Osteoblast (primary cell): ENCODE data around the gene ENO3. TPM values are rescaled to one million over a fixed set of nuclear protein-coding genes. Genes with fewer than 3 reads are reported as not detected.

Source experiments
- DNase-seq: peaks from one replicate; pipeline ENCODE4 v3.0.0; 2011; ENCODE audit warnings: low spot score, mixed read lengths; ENCODE audit not compliant: insufficient read length; ENCODE audit errors: missing footprints
- H2AFZ ChIP-seq: 2 replicates; pipeline ENCODE4 v1.6.0; 2011; ENCODE audit warnings: mild to moderate bottlenecking, low read length
- H3K27ac ChIP-seq: 2 replicates; pipeline ENCODE4 v1.5.1; 2011; ENCODE audit warnings: mild to moderate bottlenecking, low read depth, low read length, moderate library complexity
- H3K27me3 ChIP-seq: 2 replicates; pipeline ENCODE4 v1.6.0; 2012; ENCODE audit warnings: mild to moderate bottlenecking, control low read depth, inconsistent platforms, low read length, moderate library complexity; ENCODE audit not compliant: insufficient read depth
- H3K36me3 ChIP-seq: 2 replicates; pipeline ENCODE4 v1.5.1; 2011; ENCODE audit warnings: mild to moderate bottlenecking, low read length, control low read depth, moderate library complexity; ENCODE audit not compliant: insufficient read depth
- H3K4me1 ChIP-seq: 2 replicates; pipeline ENCODE4 v1.5.1; 2011; ENCODE audit warnings: mild to moderate bottlenecking, low read length, control low read depth, moderate library complexity; ENCODE audit not compliant: insufficient read depth
- H3K4me2 ChIP-seq: 2 replicates; pipeline ENCODE4 v1.6.0; 2011; ENCODE audit warnings: mild to moderate bottlenecking, low read length; ENCODE audit not compliant: insufficient read depth
- H3K4me3 ChIP-seq: fragments of 200-600 bp; sonication (generic); 3 replicates; pipeline ENCODE4 v1.5.1; 2012; ENCODE audit warnings: mild to moderate bottlenecking, low read length, inconsistent platforms; ENCODE audit not compliant: insufficient read depth
- H3K79me2 ChIP-seq: 2 replicates; pipeline ENCODE4 v1.6.0; 2012; ENCODE audit warnings: mild to moderate bottlenecking, low read length, control low read depth, inconsistent platforms; ENCODE audit not compliant: insufficient read depth
- H3K9me3 ChIP-seq: 2 replicates; pipeline ENCODE4 v1.5.1; 2011; ENCODE audit warnings: low read depth, low read length, control low read depth
- H4K20me1 ChIP-seq: 2 replicates; pipeline ENCODE4 v1.6.0; 2012; ENCODE audit warnings: mild to moderate bottlenecking, low read length, control low read depth; ENCODE audit not compliant: insufficient read depth
- total RNA-seq: library from RNA; depleted of rRNA; stranded (reverse); fragments of >200 nt; gene quantifications from 2 replicates; pipeline ENCODE4 v1.2.3, GENCODE V29; 2012
- TF ChIP-seq, protein P1 (sequence below): IDR thresholded peaks from 2 replicates; pipeline ENCODE4 v1.5.1; 2011; ENCODE audit warnings: mild to moderate bottlenecking, low read depth, low read length, moderate library complexity; ENCODE audit errors: extremely low read depth

ENO3 gene
- total RNA-seq, 1 donor: 2.9 TPM

DNA sequence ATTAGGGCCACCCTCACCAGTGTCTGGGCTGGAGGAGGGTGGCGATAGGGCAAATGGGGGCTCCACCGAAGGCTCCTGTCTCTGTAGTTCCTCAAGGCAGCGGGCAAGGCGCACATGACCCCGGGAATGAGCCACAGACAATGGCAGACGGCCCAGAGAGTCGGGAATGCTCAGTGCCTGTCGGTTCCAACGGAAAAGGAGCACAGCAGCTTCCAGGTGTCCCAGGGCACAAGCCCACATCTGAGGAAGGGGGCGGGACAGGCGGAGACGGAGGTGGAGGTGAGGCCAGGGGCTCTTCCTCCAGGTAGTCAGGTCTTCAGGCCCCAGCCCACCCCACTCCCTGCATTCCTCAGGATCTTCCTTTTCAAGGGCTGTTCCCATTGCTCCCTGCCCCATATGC, 21.8 kb downstream of the ENO3 start:
- Histone ChIP-seq H3K79me2 (peaks cover 11% of the 10 kb centered on the region), H3K27me3 (no peaks in the 10 kb centered on the region), H3K4me3 (no peak overlapping the region), H3K36me3 (peaks cover 60% of the 10 kb centered on the region), H3K27ac (no peak overlapping the region), H4K20me1 (no peaks in the 10 kb centered on the region), H3K4me1 (peaks cover 25% of the 10 kb centered on the region), H3K9me3 (no peaks in the 10 kb centered on the region), H3K4me2 (no peak overlapping the region), H2AFZ (no peak overlapping the region)
- TF ChIP-seq, protein P1, sequence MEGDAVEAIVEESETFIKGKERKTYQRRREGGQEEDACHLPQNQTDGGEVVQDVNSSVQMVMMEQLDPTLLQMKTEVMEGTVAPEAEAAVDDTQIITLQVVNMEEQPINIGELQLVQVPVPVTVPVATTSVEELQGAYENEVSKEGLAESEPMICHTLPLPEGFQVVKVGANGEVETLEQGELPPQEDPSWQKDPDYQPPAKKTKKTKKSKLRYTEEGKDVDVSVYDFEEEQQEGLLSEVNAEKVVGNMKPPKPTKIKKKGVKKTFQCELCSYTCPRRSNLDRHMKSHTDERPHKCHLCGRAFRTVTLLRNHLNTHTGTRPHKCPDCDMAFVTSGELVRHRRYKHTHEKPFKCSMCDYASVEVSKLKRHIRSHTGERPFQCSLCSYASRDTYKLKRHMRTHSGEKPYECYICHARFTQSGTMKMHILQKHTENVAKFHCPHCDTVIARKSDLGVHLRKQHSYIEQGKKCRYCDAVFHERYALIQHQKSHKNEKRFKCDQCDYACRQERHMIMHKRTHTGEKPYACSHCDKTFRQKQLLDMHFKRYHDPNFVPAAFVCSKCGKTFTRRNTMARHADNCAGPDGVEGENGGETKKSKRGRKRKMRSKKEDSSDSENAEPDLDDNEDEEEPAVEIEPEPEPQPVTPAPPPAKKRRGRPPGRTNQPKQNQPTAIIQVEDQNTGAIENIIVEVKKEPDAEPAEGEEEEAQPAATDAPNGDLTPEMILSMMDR: no peak
- no peak for DNase-seq

DNA sequence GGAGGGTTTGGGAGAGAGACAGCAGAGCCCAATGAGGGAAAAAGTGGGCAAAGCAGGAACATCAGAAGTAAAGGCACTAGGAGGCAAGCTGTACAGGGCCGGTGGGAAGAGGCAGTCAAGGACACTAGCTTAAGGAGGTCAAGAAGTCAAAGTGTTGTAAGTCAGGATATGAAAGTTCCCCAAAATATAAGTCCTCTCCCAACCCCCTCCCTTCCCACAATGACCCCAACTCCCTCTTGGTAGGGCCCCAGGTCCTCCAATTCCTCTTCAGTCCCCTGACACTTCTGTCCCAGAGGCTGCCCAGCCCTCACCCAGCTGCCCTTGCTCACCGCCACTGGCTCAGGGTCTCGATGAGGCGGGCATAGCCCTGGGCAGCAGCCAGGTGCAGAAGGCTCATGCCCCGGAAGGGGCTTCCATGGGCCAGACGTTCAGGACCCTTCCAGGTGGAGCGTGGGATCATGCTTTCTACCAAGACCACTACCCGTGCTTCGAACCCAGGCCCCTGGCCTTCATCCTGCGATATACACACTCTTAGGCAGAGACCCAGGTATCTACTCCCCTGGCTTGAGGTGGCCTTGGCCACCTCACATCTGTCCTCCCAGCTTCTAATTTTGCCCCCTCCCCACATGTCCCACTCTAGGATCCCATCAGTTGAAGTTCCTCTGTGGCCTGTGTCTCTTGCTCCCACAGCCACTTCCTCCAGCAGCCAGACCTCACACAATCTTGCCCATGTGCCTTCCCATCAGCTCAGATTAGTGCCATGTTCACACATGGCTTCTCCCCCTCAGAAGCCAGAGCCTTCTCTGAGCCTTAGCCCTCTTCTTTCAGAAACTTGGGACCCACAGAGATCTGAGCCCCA, 22.6 kb downstream of the ENO3 start:
- Histone ChIP-seq H3K27ac (no peak overlapping the region), H3K27me3 (no peaks in the 10 kb centered on the region), H3K36me3 (peaks cover 67% of the 10 kb centered on the region), H3K9me3 (no peaks in the 10 kb centered on the region), H4K20me1 (no peaks in the 10 kb centered on the region), H2AFZ (no peak overlapping the region), H3K4me2 (no peak overlapping the region), H3K4me3 (no peak overlapping the region), H3K4me1 (peaks cover 19% of the 10 kb centered on the region), H3K79me2 (peaks cover 9% of the 10 kb centered on the region)
- DNase-seq: no peak
- TF ChIP-seq, protein P1: no peak

DNA sequence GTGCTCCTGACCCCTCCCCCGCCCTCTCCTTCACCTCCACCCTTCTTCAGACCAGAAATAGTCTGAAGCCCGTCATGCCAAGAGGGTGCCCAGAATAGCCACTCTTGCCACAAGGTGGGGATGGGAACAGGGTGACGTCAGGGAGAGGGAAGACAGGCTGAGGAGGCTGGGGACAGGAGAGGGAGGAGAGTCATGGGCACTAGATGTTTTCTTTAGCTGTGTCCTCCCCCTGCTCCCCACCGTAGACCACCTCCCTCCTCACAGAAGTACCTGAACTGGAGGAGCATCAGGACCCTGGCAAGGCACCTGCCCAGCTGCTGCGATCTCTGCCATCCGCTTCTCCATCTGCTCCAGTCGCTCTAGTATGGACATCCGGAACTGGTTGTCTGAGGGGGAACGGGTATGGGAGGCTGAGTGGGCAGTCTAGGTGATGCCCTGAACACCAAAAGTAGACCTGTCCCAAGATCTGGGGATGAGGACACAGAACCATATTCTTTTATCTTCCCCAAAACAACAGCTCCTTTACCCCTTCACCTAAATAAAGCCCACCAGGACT, 23.3 kb downstream of the ENO3 start:
- Histone ChIP-seq H3K79me2 (peaks cover 6% of the 10 kb centered on the region), H3K27ac (no peak overlapping the region), H3K36me3 (peaks cover 73% of the 10 kb centered on the region), H3K9me3 (no peaks in the 10 kb centered on the region), H4K20me1 (no peaks in the 10 kb centered on the region), H3K4me3 (no peak overlapping the region), H3K4me2 (no peak overlapping the region), H2AFZ (no peak overlapping the region), H3K4me1 (peaks cover 12% of the 10 kb centered on the region), H3K27me3 (no peaks in the 10 kb centered on the region)
- DNase-seq: no peak
- TF ChIP-seq, protein P1: no peak

DNA sequence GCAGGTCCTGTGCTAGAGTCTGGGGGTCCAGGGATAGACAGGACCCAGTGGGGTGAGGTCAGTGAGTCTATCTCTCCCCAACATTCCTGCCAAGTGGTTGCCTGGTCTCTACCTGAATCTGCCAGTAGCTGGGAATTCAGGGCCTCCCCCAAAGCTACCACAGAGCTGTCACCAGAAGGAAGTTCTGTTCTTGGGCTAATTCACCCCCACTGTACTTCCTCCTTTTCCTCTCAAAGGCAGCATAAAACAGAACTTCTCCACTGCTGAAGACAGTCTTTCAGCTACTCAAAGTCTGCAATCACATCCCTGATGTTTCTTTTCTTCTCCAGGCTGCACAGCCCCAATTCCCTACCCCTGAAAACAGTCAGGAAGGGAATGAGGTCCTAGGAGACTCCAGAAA, 27.8 kb downstream of the ENO3 start:
- Histone ChIP-seq H2AFZ (no peak overlapping the region), H3K4me1 (no peaks in the 10 kb centered on the region), H3K27ac (no peak overlapping the region), H4K20me1 (peaks cover 5% of the 10 kb centered on the region), H3K79me2 (no peaks in the 10 kb centered on the region), H3K4me2 (no peak overlapping the region), H3K9me3 (no peaks in the 10 kb centered on the region), H3K4me3 (no peak overlapping the region), H3K27me3 (no peaks in the 10 kb centered on the region), H3K36me3 (peaks cover 65% of the 10 kb centered on the region)
- TF ChIP-seq, protein P1: no peak
- no peak for DNase-seq
